ACC112 (cell line): ENCODE measurements around the gene SEC14L6.

ENCODE experiments used
- H2AFZ ChIP-seq: fragments of 200-600 bp; sonication (generic); one replicate; pipeline ENCODE4 v1.6.0; 2017; ENCODE audit warnings: antibody characterized with exemption, low read length; ENCODE audit not compliant: unreplicated experiment
- H3K27ac ChIP-seq: fragments of 200-600 bp; sonication (generic); 2 replicates; pipeline ENCODE4 v1.5.1; 2014; ENCODE audit warnings: low read depth, mild to moderate bottlenecking, antibody characterized with exemption, low read length, moderate library complexity
- H3K27me3 ChIP-seq: fragments of 200-600 bp; sonication (generic); 2 replicates; pipeline ENCODE4 v1.6.1; 2014; ENCODE audit warnings: mild to moderate bottlenecking, antibody characterized with exemption, low read length, moderate library complexity, mixed read lengths; ENCODE audit not compliant: insufficient read depth
- H3K36me3 ChIP-seq: fragments of 200-600 bp; sonication (generic); 2 replicates; pipeline ENCODE4 v1.6.1; 2016; ENCODE audit warnings: mild to moderate bottlenecking, antibody characterized with exemption, low read length, moderate library complexity, mixed read lengths; ENCODE audit not compliant: insufficient read depth
- H3K4me1 ChIP-seq: fragments of 200-600 bp; sonication (generic); one replicate; pipeline ENCODE4 v1.6.1; 2016; ENCODE audit warnings: low read length, mixed read lengths; ENCODE audit not compliant: insufficient read depth, unreplicated experiment, control insufficient read depth
- H3K4me3 ChIP-seq: fragments of 200-600 bp; sonication (generic); 2 replicates; pipeline ENCODE4 v1.5.1; 2014; ENCODE audit warnings: mild to moderate bottlenecking, low read depth, low read length
- H3K79me2 ChIP-seq: fragments of 200-600 bp; sonication (generic); one replicate; pipeline ENCODE4 v1.6.0; 2016; ENCODE audit warnings: low read length; ENCODE audit not compliant: control insufficient read depth, unreplicated experiment, insufficient read depth

Gene SEC14L6

DNA sequence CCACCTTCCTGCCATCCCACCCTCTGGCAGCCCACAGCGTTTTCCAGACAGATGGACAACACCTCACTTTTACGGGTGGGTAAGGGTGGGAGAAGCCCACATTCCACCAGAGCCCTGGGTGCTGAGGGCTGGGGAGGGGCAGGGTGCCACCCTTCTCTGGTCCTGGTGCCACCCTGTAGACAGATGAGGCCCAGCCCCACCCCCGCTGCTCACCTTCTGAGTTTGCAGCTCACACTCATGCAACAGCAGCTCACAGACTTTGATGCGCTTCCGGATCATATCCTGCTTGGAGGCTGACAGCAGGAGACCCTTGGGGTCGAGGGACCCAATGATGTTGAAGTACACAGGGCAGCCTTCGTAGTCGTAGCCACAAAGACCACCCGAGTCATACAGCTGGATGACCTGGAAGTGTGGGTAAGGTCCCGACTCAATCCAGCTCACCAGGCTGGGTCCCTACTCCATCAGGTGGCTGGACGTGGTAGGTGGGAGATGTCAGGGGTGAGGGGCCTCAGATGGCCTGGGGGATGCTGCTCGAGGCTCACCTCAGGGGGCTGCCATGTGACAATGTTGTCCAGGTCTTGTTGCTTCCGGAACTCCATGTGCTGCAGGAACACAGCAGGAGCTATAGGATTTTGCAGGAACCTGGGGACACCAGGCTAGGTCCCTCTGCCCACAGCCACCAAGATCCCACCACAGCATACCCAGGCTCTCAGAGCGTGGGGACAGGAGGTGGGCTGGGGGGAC, 51.3 kb downstream of the SEC14L6 start:
- Histone ChIP-seq H2AFZ (no peak overlapping the region), H3K4me1 (no peaks in the 10 kb centered on the region)

DNA sequence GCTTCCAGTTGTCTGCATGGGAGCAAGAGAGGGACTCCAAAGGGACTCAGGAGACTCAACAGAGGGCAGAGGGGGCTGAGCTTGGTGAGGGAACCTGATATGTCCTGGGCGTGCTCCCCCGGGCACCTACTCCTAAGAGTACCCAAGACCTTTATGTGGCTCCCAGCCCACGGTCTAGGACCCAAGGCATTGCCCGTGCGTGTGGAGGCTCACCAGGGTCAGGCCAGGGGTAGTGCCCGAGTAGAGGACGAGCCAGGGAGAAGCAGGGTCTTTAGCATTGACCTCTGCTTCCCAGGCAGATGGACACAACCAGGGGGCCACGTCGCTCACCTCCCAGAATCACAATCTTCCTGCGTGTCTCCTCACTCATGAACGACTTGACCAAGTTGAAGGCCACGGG, 54.4 kb downstream of the SEC14L6 start:
- Histone ChIP-seq H3K27me3 (0 out of 2 replicates have a peak, but pooled peaks cover 8% of the 10 kb centered on the region), H3K4me3 (no peak overlapping the region), H2AFZ (no peak overlapping the region), H3K79me2 (no peaks in the 10 kb centered on the region), H3K36me3 (no peaks in the 10 kb centered on the region), H3K4me1 (no peaks in the 10 kb centered on the region), H3K27ac (no peak overlapping the region)

More for the DNA sequence above, 51.3 kb downstream of the SEC14L6 start:
- Histone ChIP-seq H3K27ac (no peak overlapping the region), H3K79me2 (no peaks in the 10 kb centered on the region), H3K27me3 (0 out of 2 replicates have a peak, but pooled peaks cover 8% of the 10 kb centered on the region), H3K36me3 (no peaks in the 10 kb centered on the region), H3K4me3 (no peak overlapping the region)

DNA sequence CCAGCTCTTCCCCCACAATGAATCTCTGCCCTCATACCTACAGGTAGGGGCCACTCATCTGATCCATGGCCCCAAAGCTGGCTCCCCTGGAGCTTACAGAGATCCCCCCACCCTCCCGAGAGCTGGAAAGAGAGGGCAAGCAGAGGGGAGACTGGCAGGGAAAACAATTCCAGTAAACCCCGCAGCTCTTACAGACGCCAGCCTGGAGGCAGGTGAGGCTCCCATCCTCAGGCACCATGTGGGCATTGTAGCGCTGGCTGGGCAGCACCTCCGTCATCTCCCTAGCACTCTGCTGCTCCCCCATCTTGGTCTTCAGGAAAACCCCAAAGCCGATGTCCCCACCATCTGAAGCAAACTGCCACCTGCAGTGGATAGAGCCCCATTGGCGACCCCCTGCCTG, 55.2 kb downstream of the SEC14L6 start:
- Histone ChIP-seq H3K27ac (no peak overlapping the region), H3K27me3 (0 out of 2 replicates have a peak, but pooled peaks cover 5% of the 10 kb centered on the region)

DNA sequence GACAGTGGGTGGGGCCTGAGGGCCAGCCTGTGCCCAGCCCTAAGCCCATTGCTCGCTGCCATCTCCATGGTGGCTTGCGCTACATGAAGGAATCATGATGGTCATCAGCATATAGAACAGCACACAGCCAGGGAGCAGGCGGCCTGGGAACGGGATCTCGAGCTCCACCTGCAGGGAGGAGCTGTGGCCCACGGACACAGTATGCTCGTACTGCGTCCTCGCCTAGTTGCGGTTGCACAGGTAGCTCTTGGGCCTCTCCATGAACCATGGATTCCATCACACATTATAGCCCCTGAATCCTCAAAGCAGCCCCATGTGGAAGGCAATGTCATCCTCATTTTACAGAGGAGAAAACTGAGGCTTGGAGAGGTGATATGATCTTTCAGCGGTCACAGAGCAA, 56.1 kb downstream of the SEC14L6 start:
- H3K36me3 ChIP-seq, result no peaks in the 10 kb centered on the region
- 0 out of 2 replicates have a peak, but pooled peaks cover 4% of the 10 kb centered on the region for H3K27me3 ChIP-seq
- H3K4me3 ChIP-seq, result no peak overlapping the region
- no peak overlapping the region for H2AFZ ChIP-seq
- no peak overlapping the region for H3K27ac ChIP-seq
- H3K79me2 ChIP-seq, result no peaks in the 10 kb centered on the region
- H3K4me1 ChIP-seq, result no peaks in the 10 kb centered on the region

More for the DNA sequence above, 55.2 kb downstream of the SEC14L6 start:
- no peak overlapping the region for H2AFZ ChIP-seq
- no peaks in the 10 kb centered on the region for H3K4me1 ChIP-seq
- no peak overlapping the region for H3K4me3 ChIP-seq
- no peaks in the 10 kb centered on the region for H3K36me3 ChIP-seq
- H3K79me2 ChIP-seq, result no peaks in the 10 kb centered on the region

DNA sequence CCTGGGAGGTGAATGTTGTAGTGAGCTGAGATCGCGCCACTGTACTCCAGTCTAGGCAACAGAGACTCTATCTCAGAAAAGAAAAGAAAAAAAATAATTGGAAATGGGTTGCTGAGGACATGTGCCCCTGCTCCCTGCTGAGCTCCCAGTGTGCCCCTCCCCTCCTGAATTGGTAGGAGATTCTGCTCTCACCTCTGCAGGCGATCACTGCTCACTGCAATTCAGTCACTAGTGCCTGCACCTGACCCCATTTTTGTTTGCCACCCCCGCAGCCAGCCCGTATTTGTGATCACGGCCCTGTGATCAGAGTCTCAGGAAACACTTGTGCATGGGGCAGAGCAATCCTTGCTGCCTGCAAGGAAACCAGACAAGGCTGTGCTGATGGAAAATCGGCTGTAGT, 58.4 kb downstream of the SEC14L6 start:
- H3K27me3 ChIP-seq, result 0 out of 2 replicates have a peak, but pooled peaks cover under 1% of the 10 kb centered on the region
- H3K27ac ChIP-seq, result no peak overlapping the region
- no peaks in the 10 kb centered on the region for H3K36me3 ChIP-seq
- no peaks in the 10 kb centered on the region for H3K4me1 ChIP-seq
- no peak overlapping the region for H3K4me3 ChIP-seq
- H2AFZ ChIP-seq, result no peak overlapping the region
- H3K79me2 ChIP-seq, result no peaks in the 10 kb centered on the region

DNA sequence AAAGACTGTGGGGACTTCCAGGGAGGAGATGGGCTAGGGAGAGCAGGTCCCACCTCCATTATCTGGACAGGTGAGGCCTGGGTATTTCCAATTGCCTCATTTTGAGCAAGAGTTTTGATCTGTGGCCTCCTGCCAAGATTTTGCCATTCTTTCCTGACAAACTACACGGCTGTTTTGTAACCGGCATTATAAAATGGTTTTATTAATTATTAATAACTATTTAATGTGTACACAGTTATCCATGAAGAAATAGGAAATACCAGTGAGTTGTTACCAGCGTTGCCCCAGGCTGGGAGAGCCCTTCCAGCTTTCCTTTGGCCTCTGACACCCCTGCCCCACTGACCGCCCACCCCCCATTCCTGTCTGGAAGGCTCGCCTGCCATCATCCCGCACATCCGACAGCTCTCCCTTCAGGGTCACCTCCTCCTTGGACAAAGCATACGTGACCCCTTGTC, 59.9 kb downstream of the SEC14L6 start:
- Histone ChIP-seq H3K36me3 (no peaks in the 10 kb centered on the region), H3K79me2 (no peaks in the 10 kb centered on the region), H3K4me1 (peaks cover 5% of the 10 kb centered on the region), H3K27ac (no peak overlapping the region), H3K27me3 (no peaks in the 10 kb centered on the region), H2AFZ (no peak overlapping the region), H3K4me3 (no peak overlapping the region)

DNA sequence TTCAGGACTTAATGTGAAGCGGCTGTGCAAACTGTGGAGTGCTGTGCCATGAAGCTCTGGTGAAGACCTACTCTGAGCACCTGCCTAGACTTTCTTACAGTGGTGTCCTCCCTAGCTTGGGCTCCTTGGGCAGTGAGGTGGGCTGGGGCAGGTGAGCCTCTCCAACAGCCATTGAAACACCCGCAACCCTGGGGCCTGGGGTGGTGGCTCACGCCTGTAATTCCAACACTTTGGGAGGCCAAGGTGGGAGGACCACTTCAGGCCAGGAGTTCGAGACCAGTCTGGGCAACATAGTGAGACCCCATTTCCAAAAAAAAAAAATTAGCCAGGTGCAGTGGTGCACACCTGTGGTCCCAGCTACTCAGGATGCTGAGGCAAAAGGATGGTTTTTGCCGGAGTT, 60.4 kb downstream of the SEC14L6 start:
- Histone ChIP-seq H3K79me2 (no peaks in the 10 kb centered on the region), H3K4me1 (peaks cover 7% of the 10 kb centered on the region), H2AFZ (no peak overlapping the region), H3K4me3 (no peak overlapping the region), H3K27me3 (no peaks in the 10 kb centered on the region), H3K27ac (no peak overlapping the region), H3K36me3 (no peaks in the 10 kb centered on the region)

DNA sequence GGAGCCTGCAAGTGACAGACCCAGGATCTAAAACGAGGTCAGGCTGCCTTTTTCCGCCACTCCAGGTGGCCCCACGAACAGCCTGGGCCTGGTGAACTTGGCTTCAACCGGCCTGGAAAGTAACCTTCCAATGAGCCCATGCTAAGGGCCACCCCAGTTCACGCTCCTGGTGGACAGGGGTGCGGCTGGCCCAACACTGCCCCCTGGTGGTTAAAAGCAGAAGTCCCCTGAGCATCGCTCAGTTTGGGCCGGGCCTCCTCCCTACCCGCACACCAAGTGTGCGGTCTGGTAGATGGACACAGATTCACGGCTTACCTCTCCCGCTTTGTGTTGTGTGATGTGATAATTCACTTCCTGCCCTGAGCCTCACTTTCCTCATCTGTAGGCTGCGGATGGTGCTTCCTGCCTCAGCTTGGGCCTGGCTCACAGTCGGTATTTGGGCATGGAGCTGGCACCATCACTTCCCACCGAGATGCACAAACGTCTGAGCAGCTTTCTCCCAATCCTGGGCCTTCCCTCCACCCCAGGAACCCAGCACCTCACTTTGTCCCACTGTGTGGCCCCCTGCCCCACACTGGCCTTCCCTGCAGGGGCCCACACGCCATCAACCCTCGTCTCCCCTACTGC, 61.1 kb downstream of the SEC14L6 start:
- no peaks in the 10 kb centered on the region for H3K36me3 ChIP-seq
- no peaks in the 10 kb centered on the region for H3K79me2 ChIP-seq
- H3K4me1 ChIP-seq, result peaks cover 7% of the 10 kb centered on the region
- H3K27me3 ChIP-seq, result no peaks in the 10 kb centered on the region
- no peak overlapping the region for H3K27ac ChIP-seq
- H3K4me3 ChIP-seq, result no peak overlapping the region
- H2AFZ ChIP-seq, result no peak overlapping the region

DNA sequence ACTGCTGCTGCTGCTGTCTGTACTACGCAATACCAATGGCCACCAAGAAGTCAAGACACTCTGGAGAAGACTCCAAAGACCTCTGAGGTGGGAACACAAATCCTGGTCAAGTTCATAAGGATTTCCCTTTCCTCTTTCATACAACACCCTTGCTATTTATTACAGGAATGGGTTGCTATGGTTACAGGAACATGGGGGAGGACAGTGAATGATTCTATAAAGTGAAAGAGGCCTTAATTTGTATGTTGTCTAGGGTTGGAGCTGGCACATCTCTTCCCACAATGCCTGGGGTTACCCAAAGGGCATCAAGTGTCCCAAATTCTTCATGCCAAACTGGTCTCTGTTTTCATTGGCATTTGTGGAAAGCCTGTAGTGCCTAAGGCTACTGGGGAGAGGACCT, 63.4 kb downstream of the SEC14L6 start:
- Histone ChIP-seq H3K27ac (no peak overlapping the region), H3K79me2 (no peaks in the 10 kb centered on the region), H3K4me3 (no peak overlapping the region), H3K27me3 (no peaks in the 10 kb centered on the region), H3K36me3 (no peaks in the 10 kb centered on the region), H3K4me1 (peaks cover 7% of the 10 kb centered on the region), H2AFZ (no peak overlapping the region)

DNA sequence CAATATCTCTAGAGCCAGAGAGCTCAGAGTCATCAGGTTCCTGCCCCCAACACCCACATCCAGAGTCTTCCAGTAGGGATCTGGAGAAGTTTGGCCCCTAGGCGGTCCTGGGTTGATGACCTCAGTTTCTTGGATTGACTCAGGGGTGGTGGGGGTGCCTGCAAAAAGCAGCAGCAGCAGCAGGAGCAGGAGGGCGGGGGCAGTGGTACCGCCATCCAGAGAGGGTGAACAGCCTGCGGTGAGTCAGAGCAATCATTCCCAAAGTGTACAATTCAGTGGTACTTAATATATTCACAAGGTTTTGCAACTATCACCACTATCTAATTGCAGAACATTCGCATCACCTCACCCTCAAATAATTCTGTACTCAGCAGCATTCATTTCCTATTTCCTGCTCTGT, 64.8 kb downstream of the SEC14L6 start:
- Histone ChIP-seq H3K27me3 (no peaks in the 10 kb centered on the region), H2AFZ (no peak overlapping the region), H3K27ac (no peak overlapping the region)

DNA sequence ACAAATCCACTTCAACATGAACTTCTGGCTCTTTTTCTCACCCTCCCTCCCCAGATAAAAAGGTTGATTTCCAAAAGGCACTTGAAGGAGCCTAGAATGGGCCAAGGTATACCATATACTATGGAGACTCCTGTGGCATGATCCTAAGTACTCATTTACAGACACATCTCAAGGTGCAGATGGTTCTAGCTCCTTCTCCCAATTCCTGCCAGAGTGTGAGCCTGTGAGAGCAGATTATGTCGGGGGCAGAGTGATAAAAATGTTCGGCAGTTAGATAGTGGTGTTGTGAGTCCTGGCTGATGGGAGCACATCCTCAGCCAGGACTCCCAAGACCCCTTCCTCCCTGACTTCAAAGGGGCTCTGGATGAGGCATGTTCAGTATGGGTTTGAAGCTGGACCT, 66.6 kb downstream of the SEC14L6 start:
- no peak overlapping the region for H3K27ac ChIP-seq
- H3K36me3 ChIP-seq, result no peaks in the 10 kb centered on the region
- no peak overlapping the region for H2AFZ ChIP-seq
- peaks cover 7% of the 10 kb centered on the region for H3K4me1 ChIP-seq
- H3K4me3 ChIP-seq, result no peak overlapping the region
- H3K27me3 ChIP-seq, result no peaks in the 10 kb centered on the region
- no peaks in the 10 kb centered on the region for H3K79me2 ChIP-seq

More for the DNA sequence above, 64.8 kb downstream of the SEC14L6 start:
- Histone ChIP-seq H3K4me3 (no peak overlapping the region), H3K4me1 (peaks cover 7% of the 10 kb centered on the region), H3K79me2 (no peaks in the 10 kb centered on the region), H3K36me3 (no peaks in the 10 kb centered on the region)
